UCSD-AML1 (cell line): ENCODE measurements around the gene NBPF1.
"Not testable (repeated sequence)": the region's sequence is repeated elsewhere in the genome, so short reads cannot be mapped to it uniquely, and the experiment has no call there.

Experiments used
- DNase-seq: peaks from one replicate; lab custom pipeline; 2025; ENCODE audit not compliant: unreplicated experiment; lab: John Stamatoyannopoulos, UW

NBPF1 gene

DNA sequence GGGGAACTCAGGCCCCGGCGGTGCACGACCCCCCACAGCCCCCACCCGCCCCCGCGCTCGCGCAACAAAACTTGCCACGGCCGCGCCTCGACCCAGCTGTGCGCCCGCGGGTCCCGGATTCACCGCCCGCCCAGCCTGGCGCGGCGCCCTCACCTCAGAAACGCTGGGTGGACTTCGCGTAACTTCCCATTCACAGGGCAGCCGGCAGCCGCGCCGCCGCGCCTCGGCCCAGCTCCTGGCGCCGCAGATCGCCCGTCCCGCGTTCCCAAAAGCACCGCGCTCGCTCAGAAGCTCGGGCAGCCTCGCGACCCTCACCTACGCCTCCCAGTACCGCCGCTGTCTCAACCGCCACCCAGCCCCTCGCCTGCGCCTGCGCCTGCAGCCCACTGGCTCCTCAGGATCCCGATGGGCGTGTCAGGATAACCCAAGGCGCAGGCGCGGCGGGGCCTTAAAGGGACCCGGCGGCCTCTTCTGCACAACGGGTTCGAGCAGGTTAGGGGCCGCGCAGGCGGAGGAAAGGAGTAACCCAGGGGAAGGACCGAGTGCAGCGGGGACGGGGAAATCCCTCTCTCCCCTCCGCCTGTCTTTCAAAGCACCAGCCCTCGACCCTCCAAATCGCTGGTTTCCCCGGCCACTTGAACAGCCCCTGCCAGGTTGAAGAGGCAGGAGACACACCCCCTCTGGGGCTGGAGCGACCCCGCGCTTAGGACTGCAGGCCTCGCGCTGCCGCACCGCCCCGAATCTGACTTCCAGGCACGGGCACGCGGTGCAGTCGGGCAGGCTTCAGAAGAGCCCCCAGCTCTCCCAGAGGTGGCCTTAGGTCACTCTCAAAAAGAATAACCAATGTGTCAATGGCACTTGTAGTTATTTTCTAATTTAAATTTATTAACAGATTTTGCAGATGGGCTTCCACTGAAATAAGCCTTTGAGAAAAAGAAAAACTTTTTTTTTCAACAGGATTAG, at the start of gene NBPF1:
TSS of gene NBPF1 (minus strand) at position 380 of the 963 bp plus-strand sequence.
- DNase-seq: peak; percentile 97

DNA sequence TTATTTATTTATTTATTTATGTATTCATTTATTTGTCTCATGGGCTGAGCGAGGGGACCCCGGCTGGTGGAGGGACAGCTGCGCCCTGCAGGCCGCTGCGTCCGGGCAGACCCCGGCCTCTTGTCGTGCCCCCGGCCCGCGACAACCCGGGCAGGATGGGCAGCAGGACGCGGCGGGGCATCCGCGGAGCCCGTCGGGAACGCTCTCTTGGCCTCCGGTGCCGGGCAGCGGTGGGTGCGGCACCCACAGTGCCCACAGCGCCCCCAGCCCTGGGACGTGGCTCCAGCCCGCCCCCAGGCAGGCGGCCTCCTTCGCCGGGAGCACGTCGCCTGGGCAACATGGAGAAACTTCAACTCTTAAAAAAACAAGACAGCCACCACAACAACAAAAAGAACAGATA, 44.9 kb upstream of the NBPF1 start:
- not testable (repeated sequence) for DNase-seq

DNA sequence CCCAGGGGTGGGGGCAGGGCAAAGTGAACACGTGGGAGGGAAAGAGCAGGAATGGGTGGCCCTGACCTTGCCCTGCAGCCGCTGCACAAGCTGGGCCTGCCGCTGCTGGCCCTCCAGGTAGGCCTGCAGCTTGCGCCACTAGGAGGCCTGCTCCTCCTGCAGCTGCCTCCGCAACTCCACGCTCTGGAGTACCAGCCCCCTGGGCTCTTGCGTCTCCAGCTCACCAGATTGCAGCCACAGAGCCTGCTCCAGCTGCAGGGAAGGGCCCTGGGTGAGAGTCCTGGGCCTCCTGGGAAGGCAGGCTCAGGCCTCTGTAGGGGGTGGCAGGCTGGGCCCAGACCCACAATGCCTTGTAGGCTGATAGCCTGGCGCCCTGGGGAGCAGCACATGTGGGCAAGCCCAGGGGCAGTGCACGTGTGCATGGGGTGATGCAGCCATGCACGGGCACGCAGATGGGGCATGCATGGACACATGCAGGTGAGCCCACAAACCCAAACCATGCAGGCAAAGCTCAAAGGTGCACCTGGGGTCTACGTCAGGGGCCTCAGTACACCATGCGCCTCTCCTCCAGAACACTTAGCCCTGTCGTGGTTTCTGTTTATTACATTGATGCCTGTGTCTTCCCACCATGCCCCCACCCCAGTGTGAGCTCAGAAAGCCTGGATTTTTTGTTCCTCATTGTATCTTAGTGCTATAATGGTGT, 43.8 kb upstream of the NBPF1 start:
- DNase-seq: not testable (repeated sequence)

DNA sequence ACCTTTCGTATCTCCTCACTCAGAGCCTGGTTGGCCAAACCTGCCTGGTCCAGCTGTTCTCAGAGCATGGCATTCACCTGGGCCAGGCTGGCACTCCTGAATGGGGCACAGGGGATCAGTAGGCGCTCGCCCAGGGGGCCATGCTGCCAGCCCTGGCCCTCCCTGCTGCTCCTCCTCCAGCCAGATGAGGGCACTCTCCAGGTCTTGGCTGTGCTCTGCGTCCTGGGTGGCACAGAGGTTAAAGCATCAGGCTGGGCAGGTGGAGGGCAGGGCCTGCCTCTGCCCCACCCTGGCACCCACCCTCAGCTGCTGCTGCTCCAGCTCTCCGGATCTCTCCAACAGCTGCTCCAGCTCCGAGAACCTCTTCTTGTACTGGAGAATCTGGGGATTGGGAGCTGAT, 43.2 kb upstream of the NBPF1 start:
- DNase-seq: not testable (repeated sequence)

DNA sequence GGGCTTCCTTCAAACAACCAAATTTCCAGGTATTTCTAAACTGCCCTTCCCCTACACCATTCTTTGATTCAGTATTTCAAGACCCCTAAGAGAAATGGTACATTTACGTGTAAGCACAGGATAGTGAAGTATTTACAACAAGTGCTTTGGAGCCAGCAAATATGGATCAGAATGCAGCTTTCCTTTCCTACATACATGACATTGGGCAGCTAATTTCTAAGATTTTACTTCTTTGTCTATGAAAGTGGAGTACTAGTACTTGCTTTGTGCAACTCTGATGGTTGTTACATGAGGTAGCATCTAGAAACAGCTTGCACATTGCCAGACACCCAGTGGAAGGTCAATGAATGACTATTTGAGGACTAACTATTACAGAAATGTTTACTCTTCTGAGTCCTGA, 38.2 kb upstream of the NBPF1 start:
- not testable (repeated sequence) for DNase-seq

DNA sequence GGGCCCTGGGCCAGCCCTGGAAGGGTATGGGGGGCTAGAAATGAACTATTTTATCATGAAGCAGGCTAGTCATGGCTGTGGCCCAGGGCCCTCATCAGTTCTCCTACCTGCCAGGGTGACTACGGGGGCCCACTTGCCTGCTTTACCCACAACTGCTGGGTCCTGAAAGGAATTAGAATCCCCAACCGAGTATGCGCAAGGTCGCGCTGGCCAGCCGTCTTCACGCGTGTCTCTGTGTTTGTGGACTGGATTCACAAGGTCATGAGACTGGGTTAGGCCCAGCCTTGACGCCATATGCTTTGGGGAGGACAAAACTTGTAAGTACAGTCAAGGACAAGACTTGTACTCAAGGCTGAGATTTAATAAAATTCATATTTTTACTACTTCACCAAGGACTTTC, 36.6 kb upstream of the NBPF1 start:
- DNase-seq: not testable (repeated sequence)

DNA sequence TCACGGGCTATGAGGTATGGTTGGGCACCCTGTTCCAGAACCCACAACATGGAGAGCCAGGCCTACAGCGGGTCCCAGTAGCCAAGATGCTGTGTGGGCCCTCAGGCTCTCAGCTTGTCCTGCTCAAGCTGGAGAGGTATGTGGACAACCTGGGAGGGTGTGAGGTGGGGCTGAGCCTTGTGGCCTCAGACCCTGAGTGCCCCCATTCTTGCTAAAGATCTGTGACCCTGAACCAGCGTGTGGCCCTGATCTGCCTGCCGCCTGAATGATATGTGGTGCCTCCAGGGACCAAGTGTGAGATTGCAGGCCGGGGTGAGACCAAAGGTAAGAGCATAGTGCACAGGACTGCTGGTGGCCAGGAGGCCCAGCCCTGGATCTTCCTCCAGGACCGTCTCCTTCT, 36.0 kb upstream of the NBPF1 start:
- DNase-seq: not testable (repeated sequence)

DNA sequence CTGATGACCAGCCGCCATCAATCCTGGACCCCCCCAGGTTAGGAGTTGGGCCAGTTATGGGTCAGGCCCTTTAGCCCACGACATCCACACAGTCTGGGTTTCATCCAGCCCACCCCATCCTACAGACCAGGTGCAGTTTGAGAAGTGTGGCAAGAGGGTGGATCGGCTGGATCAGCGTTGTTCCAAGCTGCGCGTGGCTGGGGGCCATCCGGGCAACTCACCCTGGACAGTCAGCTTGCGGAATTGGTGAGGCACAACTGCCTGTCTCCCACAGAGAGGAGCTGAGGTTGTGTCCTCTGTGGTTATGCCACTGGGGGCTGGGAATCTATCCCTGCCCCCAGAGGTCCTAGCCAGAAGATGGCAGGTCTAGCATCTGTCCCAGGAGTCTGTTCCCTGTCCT, 35.4 kb upstream of the NBPF1 start:
- DNase-seq: not testable (repeated sequence)

DNA sequence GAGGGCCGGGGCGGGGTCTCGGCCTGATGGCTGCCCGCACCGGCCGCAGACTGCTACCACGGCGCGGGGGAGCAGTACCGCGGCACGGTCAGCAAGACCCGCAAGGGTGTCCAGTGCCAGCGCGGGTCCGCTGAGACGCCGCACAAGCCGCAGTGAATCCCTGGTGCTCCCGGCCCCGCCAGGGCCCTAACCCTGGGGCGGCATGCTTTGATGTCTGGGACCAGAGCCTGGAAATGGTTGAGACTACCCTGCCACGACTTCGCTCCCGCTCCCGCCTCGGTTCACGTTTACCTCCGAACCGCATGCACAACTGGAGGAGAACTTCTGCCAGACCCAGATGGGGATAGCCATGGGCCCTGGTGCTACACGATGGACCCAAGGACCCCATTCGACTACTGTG, 34.9 kb upstream of the NBPF1 start:
- not testable (repeated sequence) for DNase-seq

DNA sequence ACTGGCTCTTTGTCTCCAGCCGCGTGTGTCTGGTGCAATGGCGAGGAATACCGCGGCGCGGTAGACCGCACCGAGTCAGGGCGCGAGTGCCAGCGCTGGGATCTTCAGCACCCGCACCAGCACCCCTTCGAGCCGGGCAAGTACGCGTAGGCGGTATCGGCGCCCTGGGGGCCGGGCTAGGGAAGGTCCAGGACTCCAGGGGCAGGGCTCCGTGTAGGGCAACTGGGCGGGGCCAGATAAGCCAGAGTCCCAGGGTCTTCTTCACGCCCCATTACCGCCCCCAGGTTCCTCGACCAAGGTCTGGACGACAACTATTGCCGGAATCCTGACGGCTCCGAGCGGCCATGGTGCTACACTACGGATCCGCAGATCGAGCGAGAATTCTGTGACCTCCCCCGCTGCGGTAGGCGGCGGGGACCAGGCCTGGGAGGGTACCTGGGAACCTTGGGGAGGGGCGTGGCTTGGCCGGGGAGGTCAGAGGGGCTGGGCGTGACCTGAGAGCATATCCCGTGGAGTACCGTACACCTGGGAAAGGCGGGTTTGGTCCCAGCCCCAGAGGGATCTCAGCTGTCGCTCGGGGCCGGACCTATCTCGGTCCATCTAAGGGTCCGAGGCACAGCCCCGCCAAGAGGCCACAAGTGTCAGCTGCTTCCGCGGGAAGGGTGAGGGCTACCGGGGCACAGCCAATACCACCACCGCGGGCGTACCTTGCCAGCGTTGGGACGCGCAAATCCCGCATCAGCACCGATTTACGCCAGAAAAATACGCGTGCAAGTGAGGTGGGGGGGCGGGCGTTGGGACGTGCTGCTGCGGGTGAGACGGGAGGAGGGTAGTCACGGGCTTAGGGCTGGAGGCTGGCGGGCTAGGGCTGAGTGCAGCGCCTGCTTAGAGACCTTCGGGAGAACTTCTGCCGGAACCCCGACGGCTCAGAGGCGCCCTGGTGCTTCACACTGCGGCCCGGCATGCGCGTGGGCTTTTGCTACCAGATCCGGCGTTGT, 34.1 kb upstream of the NBPF1 start:
- DNase-seq: not testable (repeated sequence)

DNA sequence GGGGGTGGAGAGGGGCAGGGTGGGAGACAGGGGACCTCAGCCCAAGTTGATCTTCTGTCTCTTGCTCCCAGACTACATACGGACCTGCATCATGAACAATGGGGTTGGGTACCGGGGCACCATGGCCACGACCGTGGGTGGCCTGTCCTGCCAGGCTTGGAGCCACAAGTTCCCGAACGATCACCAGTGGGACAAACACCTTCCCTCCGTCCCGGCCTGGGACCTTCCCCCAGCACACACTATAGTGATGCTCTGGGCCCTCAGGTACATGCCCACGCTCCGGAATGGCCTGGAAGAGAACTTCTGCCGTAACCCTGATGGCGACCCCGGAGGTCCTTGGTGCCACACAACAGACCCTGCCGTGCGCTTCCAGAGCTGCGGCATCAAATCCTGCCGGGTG, 33.4 kb upstream of the NBPF1 start:
- DNase-seq: not testable (repeated sequence)

DNA sequence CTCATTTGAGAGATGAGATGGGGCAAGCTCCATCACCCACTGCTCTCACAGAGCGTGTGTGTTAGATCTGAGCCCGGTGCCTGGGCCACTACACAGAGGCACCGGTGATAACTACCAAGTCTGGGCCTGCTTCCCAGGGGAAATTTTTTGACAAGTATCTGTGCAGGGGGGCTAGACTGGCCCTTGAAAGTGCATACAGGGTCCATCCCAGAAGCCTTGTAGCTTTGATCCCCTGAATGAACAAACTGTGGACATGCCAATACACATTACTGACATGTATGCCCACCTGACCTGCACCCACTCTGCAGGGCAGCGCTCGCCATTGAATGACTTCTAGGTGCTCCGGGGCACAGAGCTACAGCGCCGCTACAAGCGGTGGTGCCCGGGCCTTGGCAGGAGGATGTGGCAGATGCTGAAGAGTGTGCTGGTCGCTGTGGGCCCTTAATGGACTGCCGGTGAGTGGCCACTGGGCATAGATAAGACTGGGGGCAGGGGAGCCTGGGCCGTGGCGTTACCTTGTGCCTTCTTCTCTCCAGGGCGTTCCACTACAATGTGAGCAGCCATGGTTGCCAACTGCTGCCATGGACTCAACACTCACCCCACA, 32.8 kb upstream of the NBPF1 start:
- DNase-seq: not testable (repeated sequence)

DNA sequence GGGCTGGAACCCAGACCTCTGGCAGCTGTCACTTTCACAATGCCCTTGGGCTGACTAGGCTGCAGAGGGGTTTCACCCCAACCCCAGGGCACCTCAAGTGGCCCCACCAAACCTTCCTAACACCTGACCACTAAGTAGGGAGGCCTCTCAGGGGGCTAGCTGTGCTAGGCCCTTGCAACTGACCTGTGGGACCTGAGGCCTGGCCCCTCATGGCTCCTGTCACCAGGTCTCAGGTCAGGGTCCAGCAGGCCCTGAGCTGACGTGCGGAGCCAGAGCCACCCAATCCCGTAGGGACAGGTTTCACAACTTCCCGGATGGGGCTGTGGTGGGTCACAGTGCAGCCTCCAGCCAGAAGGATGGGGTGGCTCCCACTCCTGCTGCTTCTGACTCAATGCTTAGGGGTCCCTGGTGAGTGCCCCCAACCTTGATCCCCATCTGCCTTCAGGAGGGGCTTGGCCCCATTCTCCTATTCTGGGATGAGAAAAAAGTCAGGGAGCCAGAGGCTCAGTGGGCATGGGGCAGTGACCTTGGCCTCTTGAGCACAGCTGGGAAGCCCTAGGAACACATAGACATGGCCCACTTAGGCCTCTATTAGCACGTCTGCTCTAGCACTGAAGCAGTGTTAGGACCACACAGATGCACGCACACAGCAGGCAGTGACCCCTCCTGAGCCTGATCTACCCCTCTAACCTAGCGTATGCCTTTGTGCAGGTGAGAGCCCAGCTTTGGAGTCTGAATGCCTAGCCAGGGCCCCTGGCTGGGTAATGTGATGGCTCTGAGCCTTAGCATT, 32.1 kb upstream of the NBPF1 start:
- not testable (repeated sequence) for DNase-seq

DNA sequence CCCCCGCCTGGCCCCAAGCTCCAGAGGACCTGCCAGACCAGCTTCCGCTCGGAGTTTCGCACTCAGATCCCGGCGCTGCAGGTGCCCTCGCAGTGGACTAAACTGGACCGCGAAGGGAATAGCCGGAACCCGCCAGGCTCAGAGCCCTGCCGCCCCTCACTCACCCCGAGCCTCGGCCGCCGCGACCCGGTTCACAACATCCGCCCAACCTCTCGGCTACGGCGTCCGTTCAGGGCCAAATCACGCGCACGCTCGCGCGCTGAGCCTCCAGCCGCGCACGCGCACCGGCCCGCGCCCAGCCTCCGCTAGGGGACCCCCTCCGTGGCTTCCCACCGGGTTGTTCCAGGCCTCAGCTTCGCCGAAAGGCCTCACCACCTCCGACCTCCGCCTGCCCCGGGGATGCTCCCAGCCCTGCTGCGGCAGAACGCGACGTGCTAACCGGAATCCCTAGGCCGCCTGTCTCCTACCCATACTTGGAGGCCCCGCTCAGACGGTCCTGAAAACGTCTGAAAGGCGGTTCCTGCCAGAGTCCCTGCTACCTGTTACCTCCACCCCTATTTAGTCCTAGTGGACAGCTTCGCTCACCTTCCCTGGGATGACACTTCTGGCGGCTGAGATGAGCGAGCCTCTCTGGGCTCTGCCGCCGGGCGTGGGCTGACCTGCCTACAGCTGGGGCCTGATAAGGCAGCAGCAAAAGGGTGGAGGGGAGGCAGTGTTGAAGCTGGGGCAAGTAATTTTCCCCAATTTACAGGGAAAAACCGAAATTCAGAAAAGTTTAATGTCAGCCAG, 31.3 kb upstream of the NBPF1 start:
- peak; percentile 99 for DNase-seq

DNA sequence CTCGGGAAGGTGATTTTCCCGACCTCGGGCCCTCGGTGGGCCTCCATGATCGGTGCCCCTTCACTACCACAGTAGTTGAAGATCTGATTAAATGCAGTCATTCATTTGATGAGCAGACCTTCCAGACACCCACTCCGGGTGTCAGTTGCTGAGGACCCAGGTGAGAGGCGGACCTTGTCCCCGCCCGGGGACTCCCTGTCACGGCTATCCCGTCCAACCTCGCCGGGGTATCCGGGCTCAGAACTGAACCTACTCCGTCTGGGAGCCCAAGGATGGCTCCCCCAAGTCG, 30.8 kb upstream of the NBPF1 start:
- no peak for DNase-seq

DNA sequence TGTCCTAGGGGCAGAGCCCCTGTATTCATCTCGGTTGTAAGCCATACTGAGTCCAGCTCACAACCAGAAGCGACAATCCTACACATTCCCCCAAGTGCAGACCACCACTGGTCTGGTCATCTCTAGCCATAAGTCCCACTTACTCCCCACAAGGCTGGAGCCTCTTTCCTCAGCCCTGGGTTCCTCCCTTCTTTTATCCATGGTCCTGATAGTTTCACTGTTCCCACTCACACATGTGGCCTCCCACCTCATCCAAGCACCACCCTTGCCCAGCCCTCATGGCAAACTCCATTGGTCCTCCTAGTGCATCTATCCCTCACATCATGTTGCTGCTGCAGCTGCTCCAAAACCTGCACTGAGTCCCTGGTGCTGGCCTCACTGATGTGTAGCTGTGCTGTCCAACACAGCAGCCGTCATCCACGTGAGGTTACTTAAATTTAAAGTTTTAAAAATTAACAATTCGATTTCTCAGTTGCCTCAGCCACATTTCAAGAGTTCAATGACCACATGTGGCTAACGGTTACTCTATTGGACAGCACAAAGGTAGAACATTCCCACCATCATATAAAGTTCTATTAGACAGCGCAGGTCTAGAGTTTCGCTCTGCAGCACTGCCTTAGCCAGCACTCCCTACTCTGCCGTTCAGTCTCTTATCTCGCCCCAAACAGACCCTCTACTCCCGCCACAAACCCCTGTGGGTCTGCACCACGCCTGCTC, 30.3 kb upstream of the NBPF1 start:
- not testable (repeated sequence) for DNase-seq

DNA sequence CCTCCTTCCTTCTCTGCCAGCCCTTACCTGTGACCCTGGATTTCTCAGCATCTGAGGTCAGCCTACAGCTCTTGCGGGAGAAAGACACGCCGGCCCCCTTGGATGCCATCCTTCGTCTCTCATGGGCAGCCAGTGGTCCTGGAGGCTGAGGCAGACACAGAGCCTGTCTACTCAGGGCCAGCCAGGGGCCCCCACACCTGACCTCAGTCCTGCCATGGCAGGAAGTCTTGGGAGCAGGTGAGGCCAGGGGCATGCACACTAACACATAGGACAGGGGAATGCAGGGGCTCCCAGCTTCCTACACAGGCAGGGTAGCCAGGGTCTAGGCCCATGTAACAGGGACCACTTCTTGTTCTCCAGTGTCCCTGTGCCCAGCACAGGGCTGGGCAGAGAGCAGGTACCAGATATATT, 29.6 kb upstream of the NBPF1 start:
- DNase-seq: not testable (repeated sequence)
